Liver (tissue), 9 donors: ENCODE results near the gene CEP78. TPM values are rescaled to one million over a fixed set of nuclear protein-coding genes. Genes with fewer than 3 reads are reported as not detected.
A peak's percentile ranks its signal among the peaks of the same experiment; 100 is the strongest.

ENCODE experiments used
- DNase-seq: peaks from one replicate; pipeline ENCODE4 v3.0.0-alpha.2; 2017; ENCODE audit warnings: low spot score
- H3K27ac ChIP-seq, 2 donors: one replicate each; pipeline ENCODE4 v1.7.0; 2013; ENCODE audit warnings: inconsistent platforms in 2 of 2, low read length in 2 of 2, control low read depth in 1 of 2, low read depth in 1 of 2, mild to moderate bottlenecking in 1 of 2
- H3K27me3 ChIP-seq, 4 donors: one replicate each; pipeline versions ENCODE4 v1.6.1 to v1.7.0; 2013; ENCODE audit warnings: low read length in 3 of 4, inconsistent platforms in 1 of 4, mild to moderate bottlenecking in 1 of 4, moderate library complexity in 1 of 4; ENCODE audit not compliant: control insufficient read depth in 4 of 4, insufficient read depth in 4 of 4
- H3K36me3 ChIP-seq, 4 donors: one replicate each; pipeline versions ENCODE4 v1.6.1 to v1.7.0; 2013; ENCODE audit warnings: low read length in 3 of 4, mild to moderate bottlenecking in 3 of 4, low read depth in 1 of 4, moderate library complexity in 1 of 4; ENCODE audit not compliant: control insufficient read depth in 4 of 4, insufficient read depth in 3 of 4
- H3K4me1 ChIP-seq, 4 donors: one replicate each; pipeline versions ENCODE4 v1.6.1 to v1.7.0; 2013; ENCODE audit warnings: low read length in 3 of 4, mild to moderate bottlenecking in 3 of 4, moderate library complexity in 1 of 4; ENCODE audit not compliant: control insufficient read depth in 4 of 4, insufficient read depth in 4 of 4
- H3K4me3 ChIP-seq, 3 donors: one replicate each; pipeline versions ENCODE4 v1.6.1 to v1.7.0; 2013; ENCODE audit warnings: low read length in 3 of 3, control low read depth in 1 of 3, low read depth in 1 of 3, mild to moderate bottlenecking in 1 of 3
- H3K9ac ChIP-seq, 2 donors: one replicate each; pipeline ENCODE4 v1.7.0; 2013; ENCODE audit warnings: low read length in 2 of 2, mild to moderate bottlenecking in 2 of 2, moderate library complexity in 2 of 2, control low read depth in 1 of 2, low read depth in 1 of 2
- H3K9me3 ChIP-seq, 4 donors: one replicate each; pipeline versions ENCODE4 v1.6.1 to v1.7.0; 2013; ENCODE audit warnings: low read length in 3 of 4; ENCODE audit not compliant: control insufficient read depth in 4 of 4
- EGR1 ChIP-seq, 2 donors: IDR thresholded peaks; 2 replicates each; pipeline ENCODE4 v1.6.1; 2016 to 2018; ENCODE audit warnings: antibody characterized with exemption in 2 of 2, low read depth in 2 of 2
- FOXA1 ChIP-seq: IDR thresholded peaks from 2 replicates; pipeline ENCODE4 v1.6.1; 2016; ENCODE audit warnings: antibody characterized with exemption
- FOXA2 ChIP-seq: IDR thresholded peaks from 2 replicates; pipeline ENCODE4 v1.6.1; 2016; ENCODE audit warnings: antibody characterized with exemption
- GABPA ChIP-seq, 2 donors: IDR thresholded peaks in 1 of 2; conservative IDR thresholded peaks in 1 of 2; 2 replicates each; pipeline ENCODE4 v1.6.1; 2016; ENCODE audit warnings: antibody characterized with exemption in 2 of 2, mild to moderate bottlenecking in 1 of 2, moderate library complexity in 1 of 2
- HNF4A ChIP-seq, 2 donors: conservative IDR thresholded peaks; 2 replicates each; pipeline ENCODE4 v1.6.1; 2016; ENCODE audit warnings: antibody characterized with exemption in 2 of 2, mild to moderate bottlenecking in 2 of 2
- HNF4G ChIP-seq: IDR thresholded peaks from 2 replicates; pipeline ENCODE4 v1.6.1; 2016; ENCODE audit warnings: antibody characterized with exemption
- NR2F2 ChIP-seq: IDR thresholded peaks from 2 replicates; pipeline ENCODE4 v1.6.1; 2016; ENCODE audit warnings: antibody characterized with exemption
- RAD21 ChIP-seq, 2 donors: IDR thresholded peaks; 2 replicates each; pipeline ENCODE4 v1.6.1; 2016; ENCODE audit warnings: antibody characterized with exemption in 2 of 2, mild to moderate bottlenecking in 2 of 2
- RXRA ChIP-seq, 2 donors: IDR thresholded peaks; 2 replicates each; pipeline ENCODE4 v1.6.1; 2017 to 2018; ENCODE audit warnings: antibody characterized with exemption in 2 of 2, mild to moderate bottlenecking in 1 of 2
- SP1 ChIP-seq: IDR thresholded peaks from 2 replicates; pipeline ENCODE4 v1.6.1; 2018; ENCODE audit warnings: antibody characterized with exemption, mild to moderate bottlenecking
- TAF1 ChIP-seq: conservative IDR thresholded peaks from 2 replicates; pipeline ENCODE4 v1.6.1; 2016; ENCODE audit warnings: antibody characterized with exemption, mild to moderate bottlenecking
- YY1 ChIP-seq: IDR thresholded peaks from 2 replicates; pipeline ENCODE4 v1.6.1; 2016; ENCODE audit warnings: antibody characterized with exemption, mild to moderate bottlenecking
- WGBS: extraction: QIAGEN DNeasy Blood & Tissue Kit; methylation state at CpG from one replicate; pipeline ENCODE4 v1.1.7; 2013; 5-methylcytosine and 5-hydroxymethylcytosine counted together
- polyA plus RNA-seq, 2 donors: library from polyadenylated mRNA; stranded (reverse) in 1 of 2; unstranded in 1 of 2; fragments of 200-250 nt in 1 of 2; fragments of >200 nt in 1 of 2; fragmentation: Nextera tagmentation in 1 of 2; extraction: Ambion mirVana in 1 of 2; gene quantifications; one replicate each; pipeline versions ENCODE4 v1.2.1 to v1.2.3, GENCODE V29; 2013 to 2015
- total RNA-seq, 2 donors: library from RNA; depleted of rRNA; stranded (reverse); fragments of >200 nt; gene quantifications; one replicate each; pipeline ENCODE4 v1.2.3, GENCODE V29; 2014
- TF ChIP-seq, protein P1 (sequence below): IDR thresholded peaks from 2 replicates; pipeline ENCODE4 v1.6.1; 2016; ENCODE audit warnings: antibody characterized with exemption, mild to moderate bottlenecking
- TF ChIP-seq, protein P2 (sequence below): IDR thresholded peaks from 2 replicates; pipeline ENCODE4 v1.6.1; 2016; ENCODE audit warnings: antibody characterized with exemption
- TF ChIP-seq, protein P3 (sequence below): IDR thresholded peaks from 2 replicates; pipeline ENCODE4 v1.6.1; 2016; ENCODE audit warnings: antibody characterized with exemption
- donor health status: healthy.
- donor health status: healthy.
- donor health status: healthy.
- donor health status: healthy.
- donor health status: healthy.

The CEP78 gene
- total and polyA plus RNA-seq, 4 donors: 2.6 to 12.0 (median 6.4) TPM

DNA sequence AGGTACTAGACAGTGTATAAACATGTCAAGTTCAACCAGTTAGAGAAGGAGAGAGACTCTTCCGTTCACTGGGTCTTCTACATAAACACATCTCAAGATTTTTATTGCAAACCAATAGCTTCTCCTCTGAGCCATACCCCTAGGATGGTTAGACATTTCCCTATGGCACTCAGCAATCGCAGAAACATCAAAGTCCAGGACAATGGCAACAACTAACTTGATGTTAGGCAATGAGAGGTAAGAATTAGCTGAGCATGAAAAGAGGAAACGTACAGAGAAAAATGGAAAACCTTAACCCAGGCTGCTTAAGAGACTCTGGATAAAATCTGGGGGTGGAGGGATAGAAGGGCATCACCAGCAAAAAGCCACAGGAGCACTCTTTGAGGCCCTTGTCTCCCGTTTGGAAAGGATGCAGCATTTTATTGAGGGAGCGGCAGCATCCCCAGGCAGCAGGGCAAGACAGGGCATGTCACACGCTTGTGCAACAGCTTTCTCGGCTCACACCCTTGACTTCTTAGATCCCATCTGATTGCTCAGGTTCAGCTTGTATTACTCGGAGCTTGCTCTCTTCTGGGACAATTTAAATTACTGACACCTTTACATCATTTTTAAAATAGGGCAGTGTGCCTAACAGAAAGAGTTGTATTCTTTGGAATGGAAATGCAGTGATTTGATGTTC, 52.5 kb downstream of the CEP78 start:
- Histone ChIP-seq H3K36me3 (no peaks in the 10 kb centered on the region), H3K4me1 (peaks cover 6 to 32% (median 16%) of the 10 kb centered on the region in 4 donors), H3K9me3 (no peaks in the 10 kb centered on the region), H3K9ac (no peak overlapping the region), H3K27ac (no peak overlapping the region), H3K4me3 (no peak overlapping the region), H3K27me3 (no peaks in the 10 kb centered on the region)
- WGBS: 75% methylated on average over 8 of the region's 8 CpGs
- DNase-seq: no peak
- TF ChIP-seq SP1: no peak
- TF ChIP-seq TAF1: no peak
- no peak for TF ChIP-seq NR2F2
- TF ChIP-seq HNF4A (conservative IDR thresholded peaks at IDR 0.05): peak in 1 of 2 donors; percentile 52

DNA sequence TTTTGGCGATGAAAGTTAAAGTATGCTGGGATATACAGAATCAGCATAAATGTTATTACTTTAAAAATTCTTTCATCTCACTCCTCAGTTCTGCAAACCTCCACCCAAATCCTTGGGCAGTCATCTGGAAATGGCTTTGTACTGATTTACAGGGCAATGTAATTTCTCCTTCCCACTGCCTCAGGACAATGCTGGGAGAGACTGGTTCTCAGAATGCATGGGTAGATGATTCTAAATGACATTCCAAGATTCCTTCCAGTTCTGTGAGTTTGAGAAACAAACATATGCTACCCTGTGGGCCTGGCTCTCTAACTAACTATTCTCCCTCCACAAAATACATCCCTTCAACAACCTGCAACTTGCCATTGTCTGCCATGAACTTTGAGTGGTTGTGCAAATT, 53.6 kb downstream of the CEP78 start:
- no peak overlapping the region for H3K9ac ChIP-seq
- no peaks in the 10 kb centered on the region for H3K36me3 ChIP-seq
- no peaks in the 10 kb centered on the region for H3K9me3 ChIP-seq
- no peaks in the 10 kb centered on the region for H3K27me3 ChIP-seq
- DNase-seq: no peak
- WGBS: 98% methylated on average over 1 of the region's 1 CpG
- H3K4me3 ChIP-seq: no peak overlapping the region
- H3K4me1 ChIP-seq: peaks cover 9 to 37% (median 19%) of the 10 kb centered on the region in 4 donors
- TF ChIP-seq, protein P1, sequence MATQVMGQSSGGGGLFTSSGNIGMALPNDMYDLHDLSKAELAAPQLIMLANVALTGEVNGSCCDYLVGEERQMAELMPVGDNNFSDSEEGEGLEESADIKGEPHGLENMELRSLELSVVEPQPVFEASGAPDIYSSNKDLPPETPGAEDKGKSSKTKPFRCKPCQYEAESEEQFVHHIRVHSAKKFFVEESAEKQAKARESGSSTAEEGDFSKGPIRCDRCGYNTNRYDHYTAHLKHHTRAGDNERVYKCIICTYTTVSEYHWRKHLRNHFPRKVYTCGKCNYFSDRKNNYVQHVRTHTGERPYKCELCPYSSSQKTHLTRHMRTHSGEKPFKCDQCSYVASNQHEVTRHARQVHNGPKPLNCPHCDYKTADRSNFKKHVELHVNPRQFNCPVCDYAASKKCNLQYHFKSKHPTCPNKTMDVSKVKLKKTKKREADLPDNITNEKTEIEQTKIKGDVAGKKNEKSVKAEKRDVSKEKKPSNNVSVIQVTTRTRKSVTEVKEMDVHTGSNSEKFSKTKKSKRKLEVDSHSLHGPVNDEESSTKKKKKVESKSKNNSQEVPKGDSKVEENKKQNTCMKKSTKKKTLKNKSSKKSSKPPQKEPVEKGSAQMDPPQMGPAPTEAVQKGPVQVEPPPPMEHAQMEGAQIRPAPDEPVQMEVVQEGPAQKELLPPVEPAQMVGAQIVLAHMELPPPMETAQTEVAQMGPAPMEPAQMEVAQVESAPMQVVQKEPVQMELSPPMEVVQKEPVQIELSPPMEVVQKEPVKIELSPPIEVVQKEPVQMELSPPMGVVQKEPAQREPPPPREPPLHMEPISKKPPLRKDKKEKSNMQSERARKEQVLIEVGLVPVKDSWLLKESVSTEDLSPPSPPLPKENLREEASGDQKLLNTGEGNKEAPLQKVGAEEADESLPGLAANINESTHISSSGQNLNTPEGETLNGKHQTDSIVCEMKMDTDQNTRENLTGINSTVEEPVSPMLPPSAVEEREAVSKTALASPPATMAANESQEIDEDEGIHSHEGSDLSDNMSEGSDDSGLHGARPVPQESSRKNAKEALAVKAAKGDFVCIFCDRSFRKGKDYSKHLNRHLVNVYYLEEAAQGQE: no peak
- TF ChIP-seq HNF4G (no peak), RAD21 (IDR thresholded peaks at IDR 0.05) (no peak), FOXA2 (no peak), HNF4A (conservative IDR thresholded peaks at IDR 0.05) (no peak), SP1 (no peak), EGR1 (IDR thresholded peaks at IDR 0.05; ENCODE audit: low read depth in 2 of 2) (no peak), RXRA (IDR thresholded peaks at IDR 0.05) (no peak), GABPA (IDR thresholded peaks at IDR 0.05 in 1 of 2, conservative IDR thresholded peaks at IDR 0.05 in 1 of 2) (no peak)
- TF ChIP-seq, protein P2, sequence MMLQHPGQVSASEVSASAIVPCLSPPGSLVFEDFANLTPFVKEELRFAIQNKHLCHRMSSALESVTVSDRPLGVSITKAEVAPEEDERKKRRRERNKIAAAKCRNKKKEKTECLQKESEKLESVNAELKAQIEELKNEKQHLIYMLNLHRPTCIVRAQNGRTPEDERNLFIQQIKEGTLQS: no peak
- TF ChIP-seq, protein P3, sequence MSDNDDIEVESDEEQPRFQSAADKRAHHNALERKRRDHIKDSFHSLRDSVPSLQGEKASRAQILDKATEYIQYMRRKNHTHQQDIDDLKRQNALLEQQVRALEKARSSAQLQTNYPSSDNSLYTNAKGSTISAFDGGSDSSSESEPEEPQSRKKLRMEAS: no peak
- H3K27ac ChIP-seq: no peak overlapping the region

DNA sequence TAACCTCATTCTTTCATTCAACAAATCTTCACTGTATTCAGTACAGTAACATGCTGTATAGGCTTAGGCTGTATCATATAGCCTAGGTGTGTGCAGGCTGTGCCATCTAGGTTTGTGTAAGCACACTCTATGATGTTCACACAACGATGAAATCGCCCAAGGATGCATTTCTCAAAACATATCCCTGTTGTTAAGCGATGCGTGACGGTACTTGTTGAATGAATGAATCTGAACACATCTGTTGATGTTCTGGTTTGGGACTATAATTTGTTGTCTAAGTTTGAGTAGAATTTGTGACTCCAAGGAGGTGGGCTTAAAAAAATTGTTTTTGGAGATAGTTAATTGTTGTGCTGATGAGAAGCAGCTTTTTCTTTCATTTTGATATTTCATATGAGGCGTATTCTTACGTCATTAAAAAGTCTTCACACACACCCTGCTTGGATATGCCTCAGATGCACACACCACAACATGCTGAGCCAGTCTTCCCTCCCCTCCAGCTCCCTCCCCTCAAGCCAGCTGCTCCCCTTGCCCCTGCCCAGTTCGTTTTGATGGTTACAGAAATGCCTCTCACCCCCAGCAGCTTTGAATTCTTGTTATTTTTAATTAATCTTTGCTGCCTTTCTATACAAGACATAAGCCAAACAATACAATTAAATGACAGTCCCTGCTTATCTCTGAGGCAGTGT, 55.5 kb downstream of the CEP78 start:
- Histone ChIP-seq H3K27ac (no peak overlapping the region), H3K9me3 (no peaks in the 10 kb centered on the region), H3K9ac (no peak overlapping the region), H3K27me3 (no peaks in the 10 kb centered on the region), H3K36me3 (no peaks in the 10 kb centered on the region), H3K4me3 (no peak overlapping the region), H3K4me1 (peaks cover 9 to 45% (median 26%) of the 10 kb centered on the region in 4 donors)
- 91% methylated on average over 8 of the region's 8 CpGs for WGBS
- DNase-seq: peak; percentile 6
- TF ChIP-seq, protein P2: no peak
- no peak for TF ChIP-seq NR2F2
- TF ChIP-seq, protein P3: no peak
- no peak for TF ChIP-seq FOXA1
- no peak for TF ChIP-seq RAD21 (IDR thresholded peaks at IDR 0.05)
- no peak for TF ChIP-seq EGR1 (IDR thresholded peaks at IDR 0.05; ENCODE audit: low read depth in 2 of 2)
- TF ChIP-seq, protein P1: no peak
- TF ChIP-seq GABPA (IDR thresholded peaks at IDR 0.05 in 1 of 2, conservative IDR thresholded peaks at IDR 0.05 in 1 of 2): no peak
- TF ChIP-seq YY1: no peak
- no peak for TF ChIP-seq FOXA2
